ENCODE data around the gene TMEM63C. TPM values are rescaled to one million over a fixed set of nuclear protein-coding genes. Genes with fewer than 3 reads are reported as not detected.

The TMEM63C gene
- total RNA-seq, 2 experiments from 2014 or later: 0.79 to 6.6 TPM

DNA sequence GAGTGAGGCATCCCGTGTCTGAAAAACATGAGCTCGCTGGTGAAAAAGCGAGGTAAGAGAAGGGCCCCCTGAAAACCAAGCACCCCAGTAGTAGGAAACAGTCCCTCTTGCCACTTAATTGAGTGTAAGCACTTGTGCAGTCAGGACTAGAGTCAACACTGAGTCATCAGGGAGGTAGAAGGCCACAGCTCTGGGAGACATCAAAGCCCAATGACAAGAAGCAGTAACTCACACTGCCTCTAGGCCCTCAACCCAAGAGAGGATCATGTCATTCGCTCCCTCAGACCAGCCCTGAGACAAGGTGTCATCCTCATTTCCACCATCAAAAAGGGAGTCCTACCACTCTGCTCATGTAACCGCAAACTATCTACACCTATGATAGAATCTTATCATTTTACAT, 121.3 kb downstream of the TMEM63C start:
- POLR2A ChIA-PET: no interaction called here

DNA sequence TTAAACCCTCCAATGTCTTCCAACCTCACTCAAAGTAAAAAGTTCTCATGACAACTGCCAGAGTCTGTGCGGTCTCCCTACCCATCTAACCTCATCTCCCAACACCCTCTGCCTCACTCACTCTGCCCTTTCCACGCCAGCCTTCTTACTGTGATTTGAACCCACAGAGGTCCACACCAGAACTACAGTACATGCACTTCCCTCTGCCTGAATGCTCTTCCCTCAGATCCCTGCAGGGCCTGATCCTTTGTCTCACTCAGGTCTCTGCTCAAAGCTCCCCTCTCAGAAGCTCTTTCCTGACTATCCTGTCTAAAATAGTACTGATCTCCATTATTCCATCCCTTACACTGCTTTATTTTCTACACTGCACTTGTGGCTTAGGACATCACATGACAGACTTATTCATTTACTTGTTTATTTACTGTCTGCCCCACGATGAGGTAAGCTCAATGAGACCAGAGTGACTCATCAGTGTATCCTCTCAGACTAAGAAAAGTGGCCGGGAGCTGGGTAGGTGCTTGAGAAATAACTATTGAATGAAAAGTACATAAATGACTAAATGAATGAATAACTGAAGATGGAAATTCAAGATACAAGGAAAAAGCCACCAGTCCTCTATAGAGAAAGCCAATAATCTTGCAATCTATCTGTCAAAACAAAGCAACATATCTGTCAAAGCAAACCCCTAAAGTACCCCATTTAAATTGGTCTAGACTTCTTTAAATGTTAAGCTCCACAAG, 122.0 kb downstream of the TMEM63C start:
- no peak for DNase-seq (ENCODE audit: low spot score)
- CTCF ChIA-PET (ENCODE audit: unreplicated experiment): interaction anchor here (0.8 kb wide), 1 partner anchor 12 kb away, joined by 6 read pairs; no protein-coding TSS in a partner anchor

More for the DNA sequence above, 121.3 kb downstream of the TMEM63C start:
- Histone ChIP-seq H3K9me3 (ENCODE audit: low read length) (no peaks in the 10 kb centered on the region), H3K36me3 (ENCODE audit: insufficient read depth, low read length) (no peaks in the 10 kb centered on the region; the same call in 1 of the 2 replicates), H3K27ac (ENCODE audit: low read depth, low read length, poor library complexity, severe bottlenecking) (no peak overlapping the region), H4K20me1 (ENCODE audit: insufficient read depth, low read length) (no peaks in the 10 kb centered on the region), H3K79me2 (ENCODE audit: insufficient read depth, low read depth, low read length) (no peaks in the 10 kb centered on the region), H3K4me1 (ENCODE audit: insufficient read depth, low read length, poor library complexity, severe bottlenecking) (no peaks in the 10 kb centered on the region), H3K4me3 (ENCODE audit: low read depth, low read length, poor library complexity, severe bottlenecking) (no peak overlapping the region), H3K4me2 (ENCODE audit: low read length) (no peak overlapping the region), H3K9me2 (ENCODE audit: insufficient read depth, low read length) (no peaks in the 10 kb centered on the region), H2AFZ (ENCODE audit: low read length) (no peak overlapping the region)
- BruUV-seq (replicated peaks): no TSS peak
- no peak for DNase-seq (ENCODE audit: low spot score)
- no peak for TF ChIP-seq EZH2phosphoT487 (IDR thresholded peaks at IDR 0.05; ENCODE audit: borderline replicate concordance, low read depth, low read length)
- TF ChIP-seq, protein P1, sequence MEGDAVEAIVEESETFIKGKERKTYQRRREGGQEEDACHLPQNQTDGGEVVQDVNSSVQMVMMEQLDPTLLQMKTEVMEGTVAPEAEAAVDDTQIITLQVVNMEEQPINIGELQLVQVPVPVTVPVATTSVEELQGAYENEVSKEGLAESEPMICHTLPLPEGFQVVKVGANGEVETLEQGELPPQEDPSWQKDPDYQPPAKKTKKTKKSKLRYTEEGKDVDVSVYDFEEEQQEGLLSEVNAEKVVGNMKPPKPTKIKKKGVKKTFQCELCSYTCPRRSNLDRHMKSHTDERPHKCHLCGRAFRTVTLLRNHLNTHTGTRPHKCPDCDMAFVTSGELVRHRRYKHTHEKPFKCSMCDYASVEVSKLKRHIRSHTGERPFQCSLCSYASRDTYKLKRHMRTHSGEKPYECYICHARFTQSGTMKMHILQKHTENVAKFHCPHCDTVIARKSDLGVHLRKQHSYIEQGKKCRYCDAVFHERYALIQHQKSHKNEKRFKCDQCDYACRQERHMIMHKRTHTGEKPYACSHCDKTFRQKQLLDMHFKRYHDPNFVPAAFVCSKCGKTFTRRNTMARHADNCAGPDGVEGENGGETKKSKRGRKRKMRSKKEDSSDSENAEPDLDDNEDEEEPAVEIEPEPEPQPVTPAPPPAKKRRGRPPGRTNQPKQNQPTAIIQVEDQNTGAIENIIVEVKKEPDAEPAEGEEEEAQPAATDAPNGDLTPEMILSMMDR (conservative IDR thresholded peaks at IDR 0.05; ENCODE audit: low read length): no peak
- CTCF ChIA-PET (ENCODE audit: unreplicated experiment): no interaction called here
- intact Hi-C loops (cut with micrococcal nuclease; ENCODE audit: unreplicated experiment): loop anchor here (5.0 kb wide), 1 partner anchor 249 kb away; no protein-coding TSS in a partner anchor

More for the DNA sequence above, 122.0 kb downstream of the TMEM63C start:
- TF ChIP-seq, protein P1 (conservative IDR thresholded peaks at IDR 0.05; ENCODE audit: low read length): no peak
- no peak for TF ChIP-seq EZH2phosphoT487 (IDR thresholded peaks at IDR 0.05; ENCODE audit: borderline replicate concordance, low read depth, low read length)
- no peak overlapping the region for H3K4me2 ChIP-seq (ENCODE audit: low read length)
- H3K79me2 ChIP-seq (ENCODE audit: insufficient read depth, low read depth, low read length): no peaks in the 10 kb centered on the region
- intact Hi-C loops (cut with micrococcal nuclease; ENCODE audit: unreplicated experiment): loop anchor here (5.0 kb wide), 1 partner anchor 249 kb away; no protein-coding TSS in a partner anchor
- H3K36me3 ChIP-seq (ENCODE audit: insufficient read depth, low read length): no peaks in the 10 kb centered on the region; the same call in 1 of the 2 replicates
- H4K20me1 ChIP-seq (ENCODE audit: insufficient read depth, low read length): no peaks in the 10 kb centered on the region
- H3K4me3 ChIP-seq (ENCODE audit: low read depth, low read length, poor library complexity, severe bottlenecking): no peak overlapping the region
- POLR2A ChIA-PET: interaction anchor here (0.9 to 1.5 kb wide), 4 partner anchors 10 to 122 kb away, joined by 5 to 7 read pairs (median 6); partner anchors contain the start of gene TMEM63C
- no peak overlapping the region for H3K27ac ChIP-seq (ENCODE audit: low read depth, low read length, poor library complexity, severe bottlenecking)
- H3K4me1 ChIP-seq (ENCODE audit: insufficient read depth, low read length, poor library complexity, severe bottlenecking): no peaks in the 10 kb centered on the region
- BruUV-seq (replicated peaks): no TSS peak
- H2AFZ ChIP-seq (ENCODE audit: low read length): no peak overlapping the region
- H3K9me3 ChIP-seq (ENCODE audit: low read length): no peaks in the 10 kb centered on the region
- no peaks in the 10 kb centered on the region for H3K9me2 ChIP-seq (ENCODE audit: insufficient read depth, low read length)

Data from OCI-LY7 (cell line).